Hepatocyte (in vitro differentiated cells): ENCODE data around the gene KLF2. TPM values are rescaled to one million over a fixed set of nuclear protein-coding genes. Genes with fewer than 3 reads are reported as not detected.

Source experiments
- DNase-seq: peaks from one replicate; pipeline ENCODE4 v3.0.0-alpha.2; 2016; ENCODE audit warnings: low spot score
- H2AFZ ChIP-seq: fragments of 200-600 bp; sonication (generic); 2 replicates; pipeline ENCODE4 v1.6.0; 2016; ENCODE audit warnings: antibody characterized with exemption, mild to moderate bottlenecking
- H3K27ac ChIP-seq: fragments of 200-600 bp; sonication (generic); 2 replicates; pipeline ENCODE4 v1.5.1; 2016; ENCODE audit warnings: mild to moderate bottlenecking
- H3K27me3 ChIP-seq: fragments of 200-600 bp; sonication (generic); 2 replicates; pipeline ENCODE4 v1.6.1; 2016
- H3K36me3 ChIP-seq: fragments of 200-600 bp; sonication (generic); replicated peaks from 2 replicates; pipeline ENCODE4 v1.5.1; 2016; ENCODE audit warnings: low read depth; ENCODE audit not compliant: insufficient read depth
- H3K4me1 ChIP-seq: fragments of 200-600 bp; sonication (generic); 2 replicates; pipeline ENCODE4 v1.5.1; 2016; ENCODE audit warnings: mild to moderate bottlenecking, moderate library complexity; ENCODE audit not compliant: insufficient read depth
- H3K4me2 ChIP-seq: fragments of 200-600 bp; sonication (generic); 2 replicates; pipeline ENCODE4 v1.6.0; 2016
- H3K4me3 ChIP-seq: fragments of 200-600 bp; sonication (generic); 2 replicates; pipeline ENCODE4 v1.5.1; 2016; ENCODE audit warnings: mild to moderate bottlenecking
- H3K79me2 ChIP-seq: fragments of 200-600 bp; sonication (generic); 2 replicates; pipeline ENCODE4 v1.6.0; 2017; ENCODE audit warnings: mild to moderate bottlenecking
- H3K9me2 ChIP-seq: fragments of 200-600 bp; sonication (generic); replicated peaks from 2 replicates; pipeline ENCODE4 v1.6.0; 2017; ENCODE audit warnings: mild to moderate bottlenecking; ENCODE audit not compliant: insufficient read depth
- H3K9me3 ChIP-seq: fragments of 200-600 bp; sonication (generic); 2 replicates; pipeline ENCODE4 v1.5.1; 2016; ENCODE audit warnings: low read depth, mild to moderate bottlenecking
- H4K20me1 ChIP-seq: fragments of 200-600 bp; sonication (generic); 2 replicates; pipeline ENCODE4 v1.6.0; 2016; ENCODE audit warnings: mild to moderate bottlenecking; ENCODE audit not compliant: insufficient read depth, poor library complexity, severe bottlenecking
- CTCF ChIP-seq: fragments of 200-600 bp; sonication (generic); IDR thresholded peaks from 2 replicates; pipeline ENCODE4 v1.5.1; 2016; ENCODE audit warnings: antibody characterized with exemption, mild to moderate bottlenecking; ENCODE audit not compliant: poor library complexity
- EZH2 ChIP-seq: fragments of 200-600 bp; sonication (generic); IDR thresholded peaks from 2 replicates; pipeline ENCODE4 v1.6.1; 2016; ENCODE audit warnings: antibody characterized with exemption, mild to moderate bottlenecking, borderline replicate concordance
- EZH2phosphoT487 ChIP-seq: fragments of 200-600 bp; sonication (generic); IDR thresholded peaks from one replicate; pipeline ENCODE4 v1.6.1; 2018; ENCODE audit warnings: antibody characterized with exemption, mild to moderate bottlenecking, low read depth, moderate library complexity; ENCODE audit not compliant: unreplicated experiment, severe bottlenecking
- WGBS: methylation state at CpG from one replicate; pipeline ENCODE4 v1.1.6; 2016; ENCODE audit warnings: low lambda C conversion rate; ENCODE audit errors: missing lambda C conversion rate; 5-methylcytosine and 5-hydroxymethylcytosine counted together
- polyA plus RNA-seq: library from polyadenylated mRNA; unstranded; fragments of >200 nt; fragmentation: Nextera tagmentation; extraction: Ambion mirVana; gene quantifications from 2 replicates; pipeline ENCODE4 v1.2.1, GENCODE V29; 2016
- total RNA-seq: library from RNA; depleted of rRNA; stranded (reverse); fragments of >200 nt; gene quantifications from 2 replicates; pipeline ENCODE4 v1.2.3, GENCODE V29; 2014

KLF2 gene
- total and polyA plus RNA-seq, 2 experiments from 2014 or later = 4.5 to 27.7 TPM

DNA sequence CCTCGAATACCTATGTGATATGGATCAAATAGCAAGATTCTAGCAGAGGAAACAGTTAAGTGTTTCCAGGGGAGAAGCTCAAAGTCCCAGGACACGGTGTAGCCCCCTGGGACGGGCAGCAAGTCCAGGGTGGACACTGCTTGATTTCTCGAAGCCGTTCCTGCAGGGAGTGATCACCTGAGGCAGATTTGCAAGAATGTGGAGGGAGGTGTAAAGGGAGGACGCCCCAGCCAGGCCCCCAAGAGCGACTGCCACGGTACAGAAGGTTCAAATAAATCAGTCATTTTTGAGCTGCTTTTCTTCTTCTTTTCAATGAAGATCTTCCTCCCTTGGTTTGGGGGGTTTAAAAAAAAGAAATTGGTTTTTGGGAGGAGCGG lies 41.4 kb downstream of the KLF2 start:
- Histone ChIP-seq H3K79me2 (no peaks in the 10 kb centered on the region), H3K4me2 (no peak overlapping the region), H3K9me2 (no peaks in the 10 kb centered on the region), H2AFZ (no peak overlapping the region), H3K4me1 (peaks cover 10% of the 10 kb centered on the region), H3K36me3 (no peaks in the 10 kb centered on the region), H4K20me1 (no peaks in the 10 kb centered on the region), H3K9me3 (no peaks in the 10 kb centered on the region), H3K27ac (no peak overlapping the region), H3K4me3 (no peak overlapping the region), H3K27me3 (no peaks in the 10 kb centered on the region)
- no peak for DNase-seq
- TF ChIP-seq EZH2 (no peak), CTCF (no peak), EZH2phosphoT487 (no peak)
- 82% methylated on average over 9 of the region's 9 CpGs for WGBS

DNA sequence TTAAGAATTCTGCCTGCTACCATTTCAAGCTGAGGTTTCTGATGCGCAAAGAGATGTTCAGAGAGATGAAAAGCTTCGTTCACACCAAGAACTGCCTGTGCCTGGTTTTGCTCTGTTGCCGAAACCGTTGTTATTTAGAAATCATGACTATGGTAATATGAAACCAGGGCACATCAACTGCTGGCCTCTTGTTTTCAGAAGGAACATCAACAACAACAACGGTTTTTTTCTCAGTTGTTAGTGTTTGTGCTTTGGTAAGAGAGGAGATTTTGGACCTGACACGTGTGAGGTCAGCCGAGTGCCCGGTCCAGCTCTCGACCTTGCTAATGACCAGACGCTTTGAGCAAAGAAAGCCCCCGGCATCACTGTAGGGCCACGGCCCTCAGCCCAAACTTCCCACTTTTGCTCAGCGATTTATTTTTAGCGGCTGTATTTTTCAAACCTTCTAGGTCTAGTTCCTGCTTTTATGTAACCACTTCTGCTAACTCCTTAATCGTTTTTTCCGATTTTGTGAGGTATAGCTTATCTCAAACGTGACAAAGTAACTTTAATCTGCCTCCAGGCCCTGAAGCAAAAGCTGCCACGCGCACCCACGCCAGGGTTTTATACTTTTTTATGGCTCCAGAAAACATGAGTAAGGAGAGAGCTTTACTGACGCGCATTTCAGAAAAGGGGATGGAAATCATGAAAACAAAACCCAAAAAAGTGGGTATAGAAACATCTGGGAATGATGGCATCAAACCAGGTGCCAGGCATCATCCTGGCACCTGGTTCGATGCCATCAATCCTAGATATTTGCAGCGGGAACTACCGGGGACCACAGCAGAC lies 42.0 kb downstream of the KLF2 start:
- 80% methylated on average over 25 of the region's 25 CpGs for WGBS
- peaks cover 10% of the 10 kb centered on the region for H3K4me1 ChIP-seq
- peak overlapping the region; percentile 14 for H3K27ac ChIP-seq

DNA sequence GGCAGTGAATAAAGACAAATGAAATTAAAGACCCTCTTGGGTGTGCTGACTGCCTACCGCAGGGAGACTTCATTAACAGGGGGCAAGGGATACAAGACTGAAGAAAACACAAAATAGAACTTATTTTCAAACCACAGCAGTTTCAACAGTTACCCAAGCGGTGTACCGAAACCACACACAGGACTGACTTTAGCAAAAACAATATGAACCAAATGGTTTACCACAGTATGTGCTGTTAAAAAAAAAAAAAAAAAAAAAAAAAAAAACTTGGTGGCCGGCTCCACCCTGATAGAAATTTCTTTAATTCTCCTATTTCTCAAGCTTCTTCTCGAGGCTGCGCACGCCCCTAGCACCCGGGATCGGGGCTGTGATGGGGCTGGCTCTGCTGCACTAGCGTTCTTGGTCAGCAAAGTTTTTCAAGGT lies 42.6 kb downstream of the KLF2 start:
- WGBS = 96% methylated on average over 10 of the region's 10 CpGs
- Histone ChIP-seq H3K27ac (no peak overlapping the region), H3K9me2 (no peaks in the 10 kb centered on the region), H3K27me3 (no peaks in the 10 kb centered on the region), H3K4me1 (peaks cover 10% of the 10 kb centered on the region), H4K20me1 (no peaks in the 10 kb centered on the region), H3K36me3 (no peaks in the 10 kb centered on the region), H3K4me2 (no peak overlapping the region), H2AFZ (no peak overlapping the region), H3K79me2 (no peaks in the 10 kb centered on the region), H3K4me3 (no peak overlapping the region), H3K9me3 (no peaks in the 10 kb centered on the region)
- DNase-seq = no peak
- TF ChIP-seq CTCF = no peak
- no peak for TF ChIP-seq EZH2phosphoT487
- TF ChIP-seq EZH2 = no peak

More for the DNA sequence above, 42.0 kb downstream of the KLF2 start:
- H3K79me2 ChIP-seq = no peaks in the 10 kb centered on the region
- DNase-seq = peak; percentile 2
- H3K4me3 ChIP-seq = no peak overlapping the region
- no peaks in the 10 kb centered on the region for H4K20me1 ChIP-seq
- H3K27me3 ChIP-seq = no peaks in the 10 kb centered on the region
- H2AFZ ChIP-seq = no peak overlapping the region
- H3K36me3 ChIP-seq = no peaks in the 10 kb centered on the region
- TF ChIP-seq CTCF = no peak
- TF ChIP-seq EZH2phosphoT487 = no peak
- TF ChIP-seq EZH2 = no peak
- H3K9me3 ChIP-seq = no peaks in the 10 kb centered on the region
- no peaks in the 10 kb centered on the region for H3K9me2 ChIP-seq
- no peak overlapping the region for H3K4me2 ChIP-seq
